DOHH2 (cell line): Measurements from ENCODE around the gene ZDHHC19.

Source experiments
- EZH2phosphoT487 ChIP-seq: fragments of 200-600 bp; sonication (generic); IDR thresholded peaks from 2 replicates; pipeline ENCODE4 v1.6.1; 2017; ENCODE audit warnings: borderline replicate concordance, mild to moderate bottlenecking, antibody characterized with exemption, low read length, moderate library complexity, mixed read lengths
- TF ChIP-seq, protein P1 (sequence below): fragments of 200-600 bp; sonication (generic); IDR thresholded peaks from one replicate; pipeline ENCODE4 v1.5.1; 2014; ENCODE audit warnings: antibody characterized with exemption, mild to moderate bottlenecking, low read depth, low read length; ENCODE audit not compliant: poor library complexity, severe bottlenecking

DNA sequence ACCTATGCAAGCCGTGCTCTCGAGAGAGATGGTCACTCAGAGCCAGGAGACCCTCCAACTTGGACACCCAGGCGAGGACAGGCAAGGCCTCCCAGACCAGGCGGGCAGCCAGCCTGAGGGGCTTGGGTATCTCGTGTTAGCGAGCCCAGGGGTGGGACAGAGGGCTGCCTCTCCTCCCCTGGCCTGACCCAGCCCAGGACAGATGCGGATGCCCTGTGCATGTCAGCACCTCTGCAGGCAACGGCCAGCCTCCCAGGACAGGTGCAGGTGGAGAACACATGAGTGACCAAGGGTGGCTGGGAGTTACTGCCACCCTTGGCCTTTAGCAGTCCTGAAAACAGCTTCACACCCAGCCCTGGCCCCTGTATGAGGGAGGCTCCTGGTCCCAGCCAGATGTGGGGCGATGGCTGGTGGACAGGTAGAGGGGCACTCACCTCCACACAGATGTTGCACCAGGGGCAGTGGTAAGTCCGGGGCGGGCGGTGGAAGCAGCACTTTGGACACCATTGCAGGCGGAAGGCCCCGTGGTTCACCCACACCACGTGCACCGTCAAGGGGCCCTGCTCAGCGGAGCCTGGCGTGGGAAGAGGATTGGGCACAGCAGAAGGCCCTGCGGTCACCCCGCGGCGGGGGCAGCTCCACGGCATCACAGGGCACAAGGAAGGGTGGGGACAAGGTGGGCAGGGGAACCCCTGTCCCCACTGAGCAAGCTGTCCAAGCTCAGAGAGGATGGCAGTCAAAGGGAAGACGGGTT is 2.1 kb downstream of the ZDHHC19 start:
- TF ChIP-seq, protein P1, sequence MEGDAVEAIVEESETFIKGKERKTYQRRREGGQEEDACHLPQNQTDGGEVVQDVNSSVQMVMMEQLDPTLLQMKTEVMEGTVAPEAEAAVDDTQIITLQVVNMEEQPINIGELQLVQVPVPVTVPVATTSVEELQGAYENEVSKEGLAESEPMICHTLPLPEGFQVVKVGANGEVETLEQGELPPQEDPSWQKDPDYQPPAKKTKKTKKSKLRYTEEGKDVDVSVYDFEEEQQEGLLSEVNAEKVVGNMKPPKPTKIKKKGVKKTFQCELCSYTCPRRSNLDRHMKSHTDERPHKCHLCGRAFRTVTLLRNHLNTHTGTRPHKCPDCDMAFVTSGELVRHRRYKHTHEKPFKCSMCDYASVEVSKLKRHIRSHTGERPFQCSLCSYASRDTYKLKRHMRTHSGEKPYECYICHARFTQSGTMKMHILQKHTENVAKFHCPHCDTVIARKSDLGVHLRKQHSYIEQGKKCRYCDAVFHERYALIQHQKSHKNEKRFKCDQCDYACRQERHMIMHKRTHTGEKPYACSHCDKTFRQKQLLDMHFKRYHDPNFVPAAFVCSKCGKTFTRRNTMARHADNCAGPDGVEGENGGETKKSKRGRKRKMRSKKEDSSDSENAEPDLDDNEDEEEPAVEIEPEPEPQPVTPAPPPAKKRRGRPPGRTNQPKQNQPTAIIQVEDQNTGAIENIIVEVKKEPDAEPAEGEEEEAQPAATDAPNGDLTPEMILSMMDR, result no peak
- no peak for TF ChIP-seq EZH2phosphoT487
